Endothelial cell (in vitro differentiated cells): Measurements from ENCODE around the gene FILIP1. TPM values are rescaled to one million over a fixed set of nuclear protein-coding genes. Genes with fewer than 3 reads are reported as not detected.

Experiments
- DNase-seq: peaks from one replicate; pipeline ENCODE4 v3.0.0; 2021; ENCODE audit warnings: low spot score
- H3K27ac Mint-ChIP-seq: one replicate; pipeline ENCODE4 v1.8.0; 2021; ENCODE audit warnings: mixed read lengths, inconsistent platforms; ENCODE audit not compliant: unreplicated experiment
- H3K27me3 Mint-ChIP-seq: one replicate; pipeline ENCODE4 v1.8.0; 2021; ENCODE audit warnings: mild to moderate bottlenecking, moderate library complexity, mixed read lengths, inconsistent platforms; ENCODE audit not compliant: unreplicated experiment
- H3K36me3 Mint-ChIP-seq: one replicate; pipeline ENCODE4 v1.8.0; 2021; ENCODE audit warnings: mild to moderate bottlenecking, low read depth, mixed read lengths, inconsistent platforms; ENCODE audit not compliant: unreplicated experiment
- H3K4me1 Mint-ChIP-seq: one replicate; pipeline ENCODE4 v1.8.0; 2021; ENCODE audit warnings: mild to moderate bottlenecking, mixed read lengths, inconsistent platforms; ENCODE audit not compliant: unreplicated experiment
- H3K4me3 Mint-ChIP-seq: one replicate; pipeline ENCODE4 v1.8.0; 2021; ENCODE audit warnings: mild to moderate bottlenecking, mixed read lengths, inconsistent platforms; ENCODE audit not compliant: unreplicated experiment
- H3K9me3 Mint-ChIP-seq: one replicate; pipeline ENCODE4 v1.8.0; 2021; ENCODE audit warnings: mixed read lengths, inconsistent platforms; ENCODE audit not compliant: unreplicated experiment
- CTCF ChIP-seq: fragments of 200-600 bp; sonication (generic); IDR thresholded peaks from one replicate; pipeline ENCODE4 v1.5.0; 2021; ENCODE audit warnings: antibody characterized with exemption; ENCODE audit not compliant: unreplicated experiment
- total RNA-seq: library from RNA; stranded (reverse); fragmentation: NEBNext Ultra II Directional; extraction: Animal tissue kit (Norgen Biotek cat#: 25700); gene quantifications from one replicate; pipeline ENCODE4 v1.2.1, GENCODE V29; 2021; ENCODE audit not compliant: unreplicated experiment

Gene FILIP1
- total RNA-seq, 1 donor from 2014 or later, result 32.0 TPM

GRCh38 chr6:75524322-75524972 lies 30.8 kb upstream of the FILIP1 start:
- Mint-ChIP-seq H3K4me3 (no peak overlapping the region), H3K36me3 (no peaks in the 10 kb centered on the region), H3K27me3 (no peaks in the 10 kb centered on the region), H3K4me1 (no peaks in the 10 kb centered on the region), H3K9me3 (no peaks in the 10 kb centered on the region), H3K27ac (no peak overlapping the region)
- no peak for DNase-seq
- no peak for TF ChIP-seq CTCF

- Mint-ChIP-seq H3K27me3 (no peaks in the 10 kb centered on the region), H3K27ac (no peak overlapping the region), H3K9me3 (no peaks in the 10 kb centered on the region), H3K36me3 (no peaks in the 10 kb centered on the region), H3K4me1 (no peaks in the 10 kb centered on the region), H3K4me3 (no peak overlapping the region)
- no peak for DNase-seq
- no peak for TF ChIP-seq CTCF
Measured at GRCh38 chr6:75516757-75517156, 23.2 kb upstream of the FILIP1 start.

GRCh38 chr6:75512591-75512990 lies 19.0 kb upstream of the FILIP1 start:
- Mint-ChIP-seq H3K36me3 (no peaks in the 10 kb centered on the region), H3K4me1 (no peaks in the 10 kb centered on the region), H3K27me3 (peaks cover 1% of the 10 kb centered on the region), H3K9me3 (no peaks in the 10 kb centered on the region), H3K4me3 (no peak overlapping the region), H3K27ac (no peak overlapping the region)
- no peak for DNase-seq
- TF ChIP-seq CTCF, result no peak

GRCh38 chr6:75505424-75505823 lies 11.8 kb upstream of the FILIP1 start:
- Mint-ChIP-seq H3K27ac (no peak overlapping the region), H3K36me3 (no peaks in the 10 kb centered on the region), H3K4me1 (peaks cover 16% of the 10 kb centered on the region), H3K9me3 (no peaks in the 10 kb centered on the region), H3K27me3 (peaks cover 1% of the 10 kb centered on the region), H3K4me3 (no peak overlapping the region)
- TF ChIP-seq CTCF, result no peak
- DNase-seq, result no peak

- no peaks in the 10 kb centered on the region for H3K36me3 Mint-ChIP-seq
- peaks cover 20% of the 10 kb centered on the region for H3K4me1 Mint-ChIP-seq
- H3K27me3 Mint-ChIP-seq, result peaks cover 1% of the 10 kb centered on the region
- H3K9me3 Mint-ChIP-seq, result no peaks in the 10 kb centered on the region
- no peak overlapping the region for H3K27ac Mint-ChIP-seq
- DNase-seq, result no peak
- TF ChIP-seq CTCF, result no peak
- H3K4me3 Mint-ChIP-seq, result no peak overlapping the region
Measured at GRCh38 chr6:75504465-75505222, 11.0 kb upstream of the FILIP1 start.
